Measurements from ENCODE around the gene VSTM4. TPM values are rescaled to one million over a fixed set of nuclear protein-coding genes. Genes with fewer than 3 reads are reported as not detected.

Gene VSTM4
- total RNA-seq, 1 donor from 2014 or later, result 2.2 TPM

DNA sequence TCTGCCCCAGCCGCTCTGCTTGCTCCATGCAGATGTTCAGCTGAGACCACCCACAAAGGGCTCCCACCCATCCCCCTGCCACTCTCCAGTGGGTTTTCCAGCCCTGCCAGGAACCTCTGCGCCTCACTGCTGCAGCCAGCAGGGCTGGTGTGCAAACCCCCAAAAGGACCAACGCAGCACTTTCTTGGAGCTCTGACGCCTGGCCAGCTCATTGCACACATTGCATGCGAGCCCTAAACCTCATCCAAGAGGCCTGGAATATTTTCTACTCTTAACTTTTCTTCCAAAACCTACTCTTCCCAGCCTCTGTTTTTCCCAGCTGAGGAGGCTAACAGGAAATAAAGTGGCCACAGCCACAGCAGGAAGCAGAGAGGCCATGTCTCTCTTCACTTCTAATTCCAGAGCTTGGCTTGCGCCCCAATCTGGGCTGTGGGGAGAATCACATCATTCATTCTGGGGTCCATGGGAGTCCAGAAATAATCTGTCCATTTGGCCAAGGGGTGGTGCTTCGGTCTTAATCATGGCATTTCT is 23.1 kb upstream of the VSTM4 start:
- H3K9me3 Mint-ChIP-seq, result peaks cover 7% of the 10 kb centered on the region
- TF ChIP-seq, protein P1, sequence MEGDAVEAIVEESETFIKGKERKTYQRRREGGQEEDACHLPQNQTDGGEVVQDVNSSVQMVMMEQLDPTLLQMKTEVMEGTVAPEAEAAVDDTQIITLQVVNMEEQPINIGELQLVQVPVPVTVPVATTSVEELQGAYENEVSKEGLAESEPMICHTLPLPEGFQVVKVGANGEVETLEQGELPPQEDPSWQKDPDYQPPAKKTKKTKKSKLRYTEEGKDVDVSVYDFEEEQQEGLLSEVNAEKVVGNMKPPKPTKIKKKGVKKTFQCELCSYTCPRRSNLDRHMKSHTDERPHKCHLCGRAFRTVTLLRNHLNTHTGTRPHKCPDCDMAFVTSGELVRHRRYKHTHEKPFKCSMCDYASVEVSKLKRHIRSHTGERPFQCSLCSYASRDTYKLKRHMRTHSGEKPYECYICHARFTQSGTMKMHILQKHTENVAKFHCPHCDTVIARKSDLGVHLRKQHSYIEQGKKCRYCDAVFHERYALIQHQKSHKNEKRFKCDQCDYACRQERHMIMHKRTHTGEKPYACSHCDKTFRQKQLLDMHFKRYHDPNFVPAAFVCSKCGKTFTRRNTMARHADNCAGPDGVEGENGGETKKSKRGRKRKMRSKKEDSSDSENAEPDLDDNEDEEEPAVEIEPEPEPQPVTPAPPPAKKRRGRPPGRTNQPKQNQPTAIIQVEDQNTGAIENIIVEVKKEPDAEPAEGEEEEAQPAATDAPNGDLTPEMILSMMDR (conservative IDR thresholded peaks at IDR 0.05), result no peak
- peaks cover 3% of the 10 kb centered on the region for H3K4me1 Mint-ChIP-seq
- H3K27ac Mint-ChIP-seq (ENCODE audit: unreplicated experiment), result peak overlapping the region; percentile 27
- H3K27me3 Mint-ChIP-seq (ENCODE audit: low read depth), result no peaks in the 10 kb centered on the region
- H3K4me3 Mint-ChIP-seq, result no peak overlapping the region
- DNase-seq (ENCODE audit: low read depth, low spot score), result no peak
- H3K36me3 Mint-ChIP-seq (ENCODE audit: low read depth), result no peaks in the 10 kb centered on the region

DNA sequence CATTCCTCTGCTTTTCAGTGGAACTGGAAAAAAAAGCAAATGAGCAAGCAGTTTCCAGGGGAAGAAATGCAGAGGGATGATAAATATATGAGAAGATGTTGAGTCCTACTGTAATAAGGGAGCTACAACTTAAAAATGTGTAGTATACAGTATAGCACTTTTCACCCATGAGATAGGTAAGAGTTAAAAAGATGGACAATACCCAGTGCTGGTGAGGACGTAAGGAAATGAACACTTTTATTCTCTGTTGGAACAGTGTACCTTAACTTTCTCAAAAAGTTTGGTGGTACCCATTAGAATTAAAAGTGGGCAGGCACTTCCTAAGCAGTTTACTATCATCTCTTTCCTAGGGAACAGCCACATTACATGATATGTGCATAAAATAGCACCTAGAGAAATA is 21.2 kb upstream of the VSTM4 start:
- Mint-ChIP-seq H3K27ac (ENCODE audit: unreplicated experiment) (no peak overlapping the region), H3K9me3 (peaks cover 7% of the 10 kb centered on the region), H3K4me1 (peaks cover 3% of the 10 kb centered on the region), H3K4me3 (no peak overlapping the region), H3K36me3 (ENCODE audit: low read depth) (no peaks in the 10 kb centered on the region), H3K27me3 (ENCODE audit: low read depth) (no peaks in the 10 kb centered on the region)
- no peak for DNase-seq (ENCODE audit: low read depth, low spot score)
- TF ChIP-seq, protein P1 (conservative IDR thresholded peaks at IDR 0.05), result no peak

DNA sequence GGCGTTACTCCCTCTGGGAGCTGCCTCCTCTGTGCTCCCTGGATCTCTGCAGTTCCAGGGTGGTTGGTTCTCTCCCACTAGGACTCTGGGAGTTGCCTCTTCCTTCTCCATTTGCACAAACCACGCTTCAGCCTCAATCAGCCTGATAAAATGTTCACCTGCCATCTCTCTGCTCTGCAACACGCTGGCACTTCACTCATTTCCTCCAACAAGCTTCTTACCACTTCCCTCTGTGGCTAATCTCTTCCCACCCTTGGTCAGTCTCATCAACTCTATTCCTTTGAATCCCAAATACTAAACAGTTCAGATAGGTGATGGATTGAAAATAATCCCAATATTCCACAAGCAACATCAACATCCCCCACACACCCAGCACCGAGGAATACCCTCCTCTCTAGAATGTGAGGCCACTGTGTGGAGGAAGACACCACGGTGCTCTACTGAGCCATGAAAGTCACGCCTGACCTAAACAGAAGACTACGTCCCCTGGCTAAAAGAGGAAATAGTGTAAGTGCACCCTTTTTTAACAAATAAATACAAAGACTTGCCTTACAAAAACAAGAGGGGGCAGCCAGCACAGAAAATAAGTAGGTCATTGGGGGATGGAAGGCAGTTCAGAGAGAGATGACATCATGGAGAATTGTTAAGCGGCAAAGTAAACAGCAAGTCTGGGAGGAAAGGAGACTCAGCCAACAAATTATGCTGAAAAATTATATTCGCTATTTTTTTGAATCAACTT is 20.4 kb upstream of the VSTM4 start:
- H3K4me1 Mint-ChIP-seq, result peaks cover 3% of the 10 kb centered on the region
- H3K9me3 Mint-ChIP-seq, result peaks cover 7% of the 10 kb centered on the region
- no peak overlapping the region for H3K4me3 Mint-ChIP-seq
- no peak overlapping the region for H3K27ac Mint-ChIP-seq (ENCODE audit: unreplicated experiment)
- H3K27me3 Mint-ChIP-seq (ENCODE audit: low read depth), result no peaks in the 10 kb centered on the region
- H3K36me3 Mint-ChIP-seq (ENCODE audit: low read depth), result no peaks in the 10 kb centered on the region
- TF ChIP-seq, protein P1 (conservative IDR thresholded peaks at IDR 0.05), result no peak
- DNase-seq (ENCODE audit: low read depth, low spot score), result no peak

DNA sequence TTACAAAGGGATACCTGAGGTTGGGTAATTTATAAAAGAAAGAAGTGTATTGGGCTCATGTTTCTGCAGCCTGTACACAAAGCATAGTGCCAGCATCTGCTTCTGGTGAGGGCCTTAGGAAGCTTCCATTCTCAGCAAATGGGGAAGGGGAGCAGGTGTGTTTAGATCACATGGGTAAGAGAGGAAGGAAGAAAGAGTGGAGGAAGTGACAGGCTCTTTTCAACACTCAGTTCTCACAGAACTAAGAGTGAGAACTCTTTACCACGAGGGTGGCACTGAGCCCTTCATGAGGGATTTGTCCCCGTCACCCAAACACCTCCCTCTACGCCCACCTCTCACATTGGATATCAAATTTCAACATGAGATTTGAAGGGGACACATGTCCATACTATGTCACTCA is 19.0 kb upstream of the VSTM4 start:
- peaks cover 7% of the 10 kb centered on the region for H3K9me3 Mint-ChIP-seq
- TF ChIP-seq, protein P1 (conservative IDR thresholded peaks at IDR 0.05), result no peak
- H3K36me3 Mint-ChIP-seq (ENCODE audit: low read depth), result no peaks in the 10 kb centered on the region
- H3K27ac Mint-ChIP-seq (ENCODE audit: unreplicated experiment), result peak overlapping the region; percentile 48
- H3K4me3 Mint-ChIP-seq, result no peak overlapping the region
- DNase-seq (ENCODE audit: low read depth, low spot score), result no peak
- H3K4me1 Mint-ChIP-seq, result peaks cover 3% of the 10 kb centered on the region
- no peaks in the 10 kb centered on the region for H3K27me3 Mint-ChIP-seq (ENCODE audit: low read depth)

DNA sequence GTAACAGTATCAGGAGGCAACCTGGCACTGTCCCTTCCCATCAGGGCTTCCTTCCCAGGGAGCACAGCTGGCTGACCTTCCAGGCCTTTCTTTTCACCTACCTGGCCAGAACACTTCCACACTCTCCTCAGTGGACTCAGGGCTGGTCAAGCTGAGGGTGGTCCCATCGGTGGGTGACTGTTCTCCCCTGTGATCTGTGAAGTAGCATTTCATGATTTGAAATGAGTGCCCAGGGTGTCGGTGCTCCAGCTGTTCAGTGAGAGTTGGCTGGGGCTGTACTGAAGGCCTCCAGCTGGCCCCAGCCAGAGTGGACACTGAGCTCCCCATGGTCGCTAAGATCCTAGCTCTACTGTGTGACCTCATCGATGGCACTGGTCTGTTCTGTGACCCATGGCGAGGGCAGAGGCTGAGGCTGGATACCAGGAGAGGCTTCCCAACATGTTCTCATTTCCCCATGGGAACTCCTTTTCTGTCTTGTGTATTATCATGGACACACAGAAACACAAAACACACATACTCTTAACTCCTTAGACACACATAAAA is 18.5 kb upstream of the VSTM4 start, which contains the start of gene FAM170B:
Gene FAM170B, minus strand, starts transcription at position 316 of the 543 bp plus-strand sequence. Its CDS starts 103 bp downstream, at position 213.
- Mint-ChIP-seq H3K4me3 (no peak within 1 kb of the TSS), H3K36me3 (ENCODE audit: low read depth) (no peaks in the 10 kb centered on the region), H3K27me3 (ENCODE audit: low read depth) (no peaks in the 10 kb centered on the region), H3K27ac (ENCODE audit: unreplicated experiment) (peak within 1 kb of the TSS; percentile 48), H3K4me1 (peaks cover 3% of the 10 kb centered on the region), H3K9me3 (peaks cover 7% of the 10 kb centered on the region)
- no peak for DNase-seq (ENCODE audit: low read depth, low spot score)
- TF ChIP-seq, protein P1 (conservative IDR thresholded peaks at IDR 0.05), result no peak

Measured in neural crest cell (in vitro differentiated cells).